NCI-H2081 treated with DMSO at 0.1 percent for 48 hours (cell line): ENCODE data around the gene IL20RA.

Experiments
- DNase-seq: peaks from one replicate; lab custom pipeline; 2025; lab: John Stamatoyannopoulos, UW

IL20RA gene

GRCh38 chr6:137045222-137045789 is 541 bp upstream of the IL20RA start:
- no peak for DNase-seq

GRCh38 chr6:137043710-137044365 is 927 bp downstream of the IL20RA start:
- DNase-seq = no peak

- no peak for DNase-seq
These were observed 4.4 kb downstream of the IL20RA start for GRCh38 chr6:137040393-137040792.

- DNase-seq = no peak
These were observed 5.8 kb downstream of the IL20RA start for GRCh38 chr6:137039010-137039409.

GRCh38 chr6:137036566-137037300 is 8.0 kb downstream of the IL20RA start:
- no peak for DNase-seq

GRCh38 chr6:137033828-137034227 is 10.9 kb downstream of the IL20RA start:
- DNase-seq = no peak

- no peak for DNase-seq
These were observed 13.6 kb downstream of the IL20RA start for GRCh38 chr6:137031122-137031521.

GRCh38 chr6:137028912-137029311 is 15.9 kb downstream of the IL20RA start:
- DNase-seq = no peak

- DNase-seq = no peak
These were observed 18.7 kb downstream of the IL20RA start for GRCh38 chr6:137025786-137026730.

GRCh38 chr6:137024237-137024990 is 20.4 kb downstream of the IL20RA start:
- DNase-seq = no peak

GRCh38 chr6:137020776-137021175 is 24.0 kb downstream of the IL20RA start:
- DNase-seq = no peak

GRCh38 chr6:137019476-137020272 is 25.1 kb downstream of the IL20RA start:
- no peak for DNase-seq

- DNase-seq = no peak
These were observed 27.7 kb downstream of the IL20RA start for GRCh38 chr6:137017081-137017480.

GRCh38 chr6:137016356-137016755 is 28.4 kb downstream of the IL20RA start:
- no peak for DNase-seq

GRCh38 chr6:137015943-137016342 is 28.8 kb downstream of the IL20RA start:
- no peak for DNase-seq

- peak; percentile 42 for DNase-seq
These were observed 30.8 kb downstream of the IL20RA start for GRCh38 chr6:137013738-137014602.

GRCh38 chr6:137013031-137013430 is 31.7 kb downstream of the IL20RA start:
- DNase-seq = no peak

- DNase-seq = no peak
These were observed 33.4 kb downstream of the IL20RA start for GRCh38 chr6:137011406-137011805.

- no peak for DNase-seq
These were observed 34.5 kb downstream of the IL20RA start for GRCh38 chr6:137010128-137010718.
